RWPE1 (cell line): ENCODE measurements around the gene SOX5.

Experiments
- CTCF ChIA-PET: fragments of 350-600 bp; sonication (Branson Sonifier 250); formaldehyde crosslinking; extraction: SDS; loops from one replicate; lab custom pipeline; 2021; lab: Yijun Ruan, JAX
- POLR2A ChIA-PET: fragments of 400-600 bp; formaldehyde crosslinking; extraction: SDS; loops from one replicate; lab custom pipeline; 2020; ENCODE audit warnings: antibody characterized with exemption; ENCODE audit not compliant: low non-redundant PET; lab: Yijun Ruan, JAX
- DNase-seq: peaks from one replicate; pipeline ENCODE4 v3.0.0; 2012; ENCODE audit warnings: low spot score
- H3K27ac ChIP-seq: fragments of 450-650 bp; 2 replicates; pipeline ENCODE4 v1.5.1; 2017
- TF ChIP-seq, protein P1 (sequence below): fragments of 450-650 bp; conservative IDR thresholded peaks from 2 replicates; pipeline ENCODE4 v1.5.1; 2017; ENCODE audit warnings: low read depth, mild to moderate bottlenecking

The SOX5 gene

DNA sequence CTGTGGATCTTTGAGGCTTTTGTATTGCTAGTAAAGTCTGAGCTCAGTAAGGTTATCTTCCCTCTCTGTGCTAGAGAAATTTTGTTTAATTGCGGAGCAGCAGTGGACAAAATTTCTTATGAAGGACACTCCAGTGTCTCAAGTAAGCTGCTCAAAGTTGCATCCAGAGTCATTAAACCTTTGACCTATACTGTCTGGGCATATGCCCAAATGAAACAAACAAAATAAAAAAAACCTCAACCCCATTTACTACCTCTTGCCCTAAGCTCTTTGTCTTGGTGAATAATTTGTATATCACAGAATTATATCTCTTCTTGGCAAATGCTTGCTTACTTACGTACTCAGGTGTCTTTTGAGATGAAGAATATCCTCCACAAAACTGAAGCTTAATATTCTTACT lies 465.2 kb downstream of the SOX5 start:
- ChIA-PET POLR2A (no interaction called here), CTCF (no interaction called here)
- no peak for DNase-seq
- H3K27ac ChIP-seq: no peak overlapping the region
- TF ChIP-seq, protein P1, sequence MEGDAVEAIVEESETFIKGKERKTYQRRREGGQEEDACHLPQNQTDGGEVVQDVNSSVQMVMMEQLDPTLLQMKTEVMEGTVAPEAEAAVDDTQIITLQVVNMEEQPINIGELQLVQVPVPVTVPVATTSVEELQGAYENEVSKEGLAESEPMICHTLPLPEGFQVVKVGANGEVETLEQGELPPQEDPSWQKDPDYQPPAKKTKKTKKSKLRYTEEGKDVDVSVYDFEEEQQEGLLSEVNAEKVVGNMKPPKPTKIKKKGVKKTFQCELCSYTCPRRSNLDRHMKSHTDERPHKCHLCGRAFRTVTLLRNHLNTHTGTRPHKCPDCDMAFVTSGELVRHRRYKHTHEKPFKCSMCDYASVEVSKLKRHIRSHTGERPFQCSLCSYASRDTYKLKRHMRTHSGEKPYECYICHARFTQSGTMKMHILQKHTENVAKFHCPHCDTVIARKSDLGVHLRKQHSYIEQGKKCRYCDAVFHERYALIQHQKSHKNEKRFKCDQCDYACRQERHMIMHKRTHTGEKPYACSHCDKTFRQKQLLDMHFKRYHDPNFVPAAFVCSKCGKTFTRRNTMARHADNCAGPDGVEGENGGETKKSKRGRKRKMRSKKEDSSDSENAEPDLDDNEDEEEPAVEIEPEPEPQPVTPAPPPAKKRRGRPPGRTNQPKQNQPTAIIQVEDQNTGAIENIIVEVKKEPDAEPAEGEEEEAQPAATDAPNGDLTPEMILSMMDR: no peak

DNA sequence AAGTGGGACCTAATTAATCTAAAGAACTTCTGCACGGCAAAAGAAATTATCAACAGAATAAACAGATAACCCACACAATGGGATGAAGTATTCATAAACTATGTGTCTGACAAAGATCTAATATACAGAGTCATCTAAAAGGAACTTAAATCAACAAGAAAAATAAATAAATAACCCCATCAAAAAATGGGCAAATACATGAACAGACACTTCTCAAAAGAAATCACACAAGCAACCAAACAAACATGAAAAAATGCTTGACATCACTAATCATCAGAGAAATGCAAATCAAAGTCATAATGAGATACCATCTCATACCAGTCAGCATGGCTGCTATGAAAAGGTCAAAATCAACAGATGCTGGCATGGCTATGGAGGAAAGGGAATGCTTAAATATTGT lies 466.9 kb downstream of the SOX5 start:
- POLR2A ChIA-PET: no interaction called here
- no peak for DNase-seq
- no peak overlapping the region for H3K27ac ChIP-seq
- TF ChIP-seq, protein P1: no peak
- CTCF ChIA-PET: no interaction called here
